Measurements from ENCODE around the gene S100A13. TPM values are rescaled to one million over a fixed set of nuclear protein-coding genes. Genes with fewer than 3 reads are reported as not detected.
"Not testable (repeated sequence)": the region's sequence is repeated elsewhere in the genome, so short reads cannot be mapped to it uniquely, and the experiment has no call there.

S100A13 gene
- total and polyA plus RNA-seq, 10 of the 15 experiments (the other 5 are each of a cell fraction or from before 2014, with no cell fraction given), result 5.7 to 30.9 (median 9.1) TPM

GRCh38 chr1:153640861-153641260, 13.6 kb upstream of the S100A13 start:
- Histone ChIP-seq H3K4me2 (ENCODE audit: control insufficient read depth, insufficient read depth) (no peak overlapping the region), H3K27ac (ENCODE audit: control insufficient read depth, insufficient read depth) (no peak overlapping the region), H3K36me3 (ENCODE audit: control insufficient read depth in 2 of 2, insufficient read depth in 2 of 2, low read length in 1 of 2) (peaks cover 11 to 62% of the 10 kb centered on the region in 2 experiments), H3K4me1 (ENCODE audit: control insufficient read depth, insufficient read depth, low read length) (no peaks in the 10 kb centered on the region), H3K9ac (ENCODE audit: control insufficient read depth, insufficient read depth, low read length) (no peak overlapping the region), H3K9me3 (replicated peaks; ENCODE audit: control insufficient read depth, insufficient read depth, low read length) (no peaks in the 10 kb centered on the region), H3K4me3 (no peak overlapping the region), H4K20me1 (ENCODE audit: control insufficient read depth, insufficient read depth) (no peaks in the 10 kb centered on the region), H3K79me2 (ENCODE audit: control insufficient read depth, insufficient read depth, low read length) (peaks cover 14% of the 10 kb centered on the region), H3K27me3 (replicated peaks in 1 of 2; ENCODE audit: control insufficient read depth in 2 of 2, insufficient read depth in 2 of 2, low read length in 1 of 2) (no peaks in the 10 kb centered on the region), H2AFZ (ENCODE audit: control insufficient read depth, low read depth, low read length) (no peak overlapping the region)
- ATAC-seq (no peak), DNase-seq (ENCODE audit: low read depth, low spot score) (no peak), FAIRE-seq (no peak)
- TF ChIP-seq MXI1 (IDR thresholded peaks at IDR 0.05; ENCODE audit: low read depth, low read length) (no peak), POLR2A (IDR thresholded peaks at IDR 0.05; ENCODE audit: low read depth, low read length) (0 out of 2 replicates have a peak, but pooled peaks have one; percentile 33)
- no TSS peak for BruUV-seq (replicated peaks)
- 82% methylated on average over 6 of the region's 6 CpGs for WGBS (ENCODE audit: insufficient coverage, insufficient replicate concordance, low lambda C conversion rate, missing lambda C conversion rate)
- ChIA-PET CTCF (interaction anchor here (3.8 kb wide), 1 partner anchor 68 kb away, joined by 20 read pairs; no protein-coding TSS in a partner anchor), RAD21 (ENCODE audit: unreplicated experiment) (no interaction called here), SMC1A (ENCODE audit: uncharacterized antibody, unreplicated experiment) (interaction anchor here (1.6 kb wide), 1 partner anchor 13 kb away, joined by 3 read pairs; no protein-coding TSS in a partner anchor), POLR2A (no interaction called here)
- in situ Hi-C loops (cut with MboI) (no loop called here), intact Hi-C loops (cut with micrococcal nuclease; ENCODE audit: unreplicated experiment) (no loop called here)

- WGBS (ENCODE audit: insufficient coverage, insufficient replicate concordance, low lambda C conversion rate, missing lambda C conversion rate), result 100% methylated on average over 5 of the region's 5 CpGs
- H3K27me3 ChIP-seq (replicated peaks in 1 of 2; ENCODE audit: control insufficient read depth in 2 of 2, insufficient read depth in 2 of 2, low read length in 1 of 2); DNase-seq (ENCODE audit: low read depth, low spot score); H3K4me2 ChIP-seq (ENCODE audit: control insufficient read depth, insufficient read depth); H3K9me3 ChIP-seq (replicated peaks; ENCODE audit: control insufficient read depth, insufficient read depth, low read length); H3K4me1 ChIP-seq (ENCODE audit: control insufficient read depth, insufficient read depth, low read length); H3K27ac ChIP-seq (ENCODE audit: control insufficient read depth, insufficient read depth); RAD21 ChIA-PET (ENCODE audit: unreplicated experiment); in situ Hi-C loops (cut with MboI); H3K4me3 ChIP-seq; ATAC-seq; H3K9ac ChIP-seq (ENCODE audit: control insufficient read depth, insufficient read depth, low read length); H2AFZ ChIP-seq (ENCODE audit: control insufficient read depth, low read depth, low read length); H4K20me1 ChIP-seq (ENCODE audit: control insufficient read depth, insufficient read depth); BruUV-seq (replicated peaks); FAIRE-seq; intact Hi-C loops (cut with micrococcal nuclease; ENCODE audit: unreplicated experiment): not testable (repeated sequence)
- CTCF ChIA-PET, result interaction anchor here (1.0 to 1.3 kb wide), 3 partner anchors 61 to 129 kb away, joined by 3 to 4 read pairs (median 3); no protein-coding TSS in a partner anchor
- SMC1A ChIA-PET (ENCODE audit: uncharacterized antibody, unreplicated experiment), result interaction anchor here (0.8 kb wide), 1 partner anchor 47 kb away, joined by 3 read pairs; no protein-coding TSS in a partner anchor
- POLR2A ChIA-PET, result interaction anchor here (0.5 kb wide), 2 partner anchors 16 to 75 kb away, joined by 3 to 4 read pairs; no protein-coding TSS in a partner anchor
- Histone ChIP-seq H3K79me2 (ENCODE audit: control insufficient read depth, insufficient read depth, low read length) (peaks cover 21% of the 10 kb centered on the region), H3K36me3 (ENCODE audit: control insufficient read depth in 2 of 2, insufficient read depth in 2 of 2, low read length in 1 of 2) (peaks cover 8 to 60% of the 10 kb centered on the region in 2 experiments)
These were observed 12.9 kb upstream of the S100A13 start for GRCh38 chr1:153640213-153640612.
